Natural killer cell (primary cell): ENCODE results near the gene CENPT. TPM values are rescaled to one million over a fixed set of nuclear protein-coding genes. Genes with fewer than 3 reads are reported as not detected.

Source experiments
- ATAC-seq, 3 donors: fragments of 150-1000 bp in 2 of 3; fragments of 200-7000 bp in 1 of 3; cut with Tn5 transposase; 1 replicate in 1 of 3; 2 replicates in 2 of 3; pipeline ENCODE4 v1.10.0; 2021; ENCODE audit warnings: mild to moderate bottlenecking in 2 of 3, moderate library complexity in 2 of 3
- DNase-seq, 2 donors: peaks; one replicate each; pipeline versions ENCODE4 v3.0.0 to v3.0.0-alpha.2; 2013 to 2021; ENCODE audit warnings: mixed read lengths in 1 of 2
- H3K27ac ChIP-seq: one replicate; pipeline ENCODE4 v1.5.1; 2013; ENCODE audit warnings: mild to moderate bottlenecking, low read length
- H3K27me3 ChIP-seq: one replicate; pipeline ENCODE4 v1.6.1; 2013; ENCODE audit warnings: low read length; ENCODE audit not compliant: control insufficient read depth, insufficient read depth
- H3K36me3 ChIP-seq: one replicate; pipeline ENCODE4 v1.6.1; 2013; ENCODE audit warnings: low read length; ENCODE audit not compliant: control insufficient read depth, insufficient read depth
- H3K4me1 ChIP-seq: one replicate; pipeline ENCODE4 v1.6.1; 2013; ENCODE audit warnings: low read length; ENCODE audit not compliant: control insufficient read depth, insufficient read depth
- H3K4me3 ChIP-seq: one replicate; pipeline ENCODE4 v1.5.1; 2013; ENCODE audit warnings: low read length
- H3K9me3 ChIP-seq: one replicate; pipeline ENCODE4 v1.6.1; 2013; ENCODE audit warnings: low read length; ENCODE audit not compliant: control insufficient read depth, insufficient read depth
- H3K27ac Mint-ChIP-seq, 2 donors: one replicate each; pipeline ENCODE4 v1.8.0; 2022; ENCODE audit warnings: mild to moderate bottlenecking in 2 of 2, mixed read lengths in 2 of 2, moderate library complexity in 1 of 2
- H3K27me3 Mint-ChIP-seq, 2 donors: one replicate each; pipeline ENCODE4 v1.8.0; 2022; ENCODE audit warnings: low read depth in 2 of 2, mixed read lengths in 2 of 2
- H3K36me3 Mint-ChIP-seq: one replicate; pipeline ENCODE4 v1.8.0; 2022; ENCODE audit warnings: mixed read lengths
- H3K4me1 Mint-ChIP-seq, 2 donors: one replicate each; pipeline ENCODE4 v1.8.0; 2022; ENCODE audit warnings: mixed read lengths in 2 of 2
- H3K4me3 Mint-ChIP-seq: one replicate; pipeline ENCODE4 v1.8.0; 2022; ENCODE audit warnings: mild to moderate bottlenecking, moderate library complexity, mixed read lengths
- H3K9me3 Mint-ChIP-seq, 2 donors: one replicate each; pipeline ENCODE4 v1.8.0; 2022; ENCODE audit warnings: mixed read lengths in 2 of 2
- WGBS: methylation state at CpG from one replicate; pipeline ENCODE4 v1.1.7; 2013; ENCODE audit warnings: missing lambda C conversion rate; ENCODE audit not compliant: insufficient coverage; 5-methylcytosine and 5-hydroxymethylcytosine counted together
- intact Hi-C: fragments of 100-400 bp; cut with micrococcal nuclease; formaldehyde crosslinking; loops from one replicate; pipeline ENCODE4 v1.14.2; 2022
- total RNA-seq, 4 donors: library from RNA; stranded (reverse); fragments of 120-200 nt in 1 of 4; gene quantifications; one replicate each; pipeline versions ENCODE4 v1.2.3 to v1.2.4, GENCODE V29; 2013 to 2022
- TF ChIP-seq, protein P1 (sequence below): fragments of 200-600 bp; IDR thresholded peaks from one replicate; pipeline ENCODE4 v1.8.0; 2022; ENCODE audit warnings: antibody characterized with exemption

Gene CENPT
- total RNA-seq, 3 donors from 2014 or later (not counting 1 experiment from before 2014, with no cell fraction given), result 68.6 to 81.3 (median 78.9) TPM

DNA sequence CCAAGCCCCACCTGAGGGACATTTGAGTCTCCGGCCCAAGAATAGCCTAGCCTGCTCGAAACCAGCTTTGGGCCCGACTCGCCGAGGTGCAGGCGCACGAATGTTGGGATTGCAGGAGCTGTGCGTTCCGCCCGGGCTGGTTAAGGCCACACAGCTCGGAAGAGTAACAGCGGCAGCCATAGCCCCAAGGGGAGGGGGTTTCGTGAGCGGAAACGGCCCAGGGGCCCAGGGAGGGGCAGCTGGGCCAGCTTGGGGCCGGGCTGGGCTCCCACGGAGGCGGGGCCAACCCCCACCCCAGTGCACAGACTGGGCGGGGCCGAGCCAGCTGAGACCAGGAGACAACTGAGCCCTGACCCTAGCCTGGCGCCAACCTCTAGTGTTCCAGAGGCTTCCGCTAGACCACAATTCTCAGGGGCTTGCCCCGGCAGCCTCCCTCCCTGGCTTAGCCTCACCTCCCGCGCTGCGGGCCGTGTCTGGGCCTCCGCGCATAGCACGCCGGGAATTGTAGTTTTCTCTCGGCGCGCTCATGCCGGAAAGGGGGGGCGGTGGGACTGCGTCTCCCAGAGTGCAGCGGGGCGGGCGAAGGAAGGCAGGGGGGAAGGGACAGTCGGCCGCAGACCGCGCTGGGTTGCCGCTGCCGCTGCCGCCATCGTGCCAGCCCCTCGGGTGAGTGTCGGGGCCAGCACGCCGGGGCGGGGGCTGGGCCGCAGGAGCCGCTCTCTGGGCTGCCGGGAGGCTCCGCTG lies 1.0 kb downstream of the CENPT start, which contains the start of gene NUTF2:
NUTF2 (plus strand) TSS at position 614 of the 744 bp plus-strand sequence. CDS start 18,198 bp downstream, outside the sequence.
- intact Hi-C loops, result loop anchor here (1.0 to 2.0 kb wide), 4 partner anchors 14 to 47 kb away; partner anchors contain the start of genes EDC4, PSKH1, RANBP10 and TSNAXIP1
- H3K4me1 Mint-ChIP-seq, result peaks cover 36 to 40% of the 10 kb centered on the region in 2 donors
- H3K4me3 Mint-ChIP-seq, result peak within 1 kb of the TSS; percentile 84
- H3K9me3 Mint-ChIP-seq, result no peaks in the 10 kb centered on the region
- TF ChIP-seq, protein P1, sequence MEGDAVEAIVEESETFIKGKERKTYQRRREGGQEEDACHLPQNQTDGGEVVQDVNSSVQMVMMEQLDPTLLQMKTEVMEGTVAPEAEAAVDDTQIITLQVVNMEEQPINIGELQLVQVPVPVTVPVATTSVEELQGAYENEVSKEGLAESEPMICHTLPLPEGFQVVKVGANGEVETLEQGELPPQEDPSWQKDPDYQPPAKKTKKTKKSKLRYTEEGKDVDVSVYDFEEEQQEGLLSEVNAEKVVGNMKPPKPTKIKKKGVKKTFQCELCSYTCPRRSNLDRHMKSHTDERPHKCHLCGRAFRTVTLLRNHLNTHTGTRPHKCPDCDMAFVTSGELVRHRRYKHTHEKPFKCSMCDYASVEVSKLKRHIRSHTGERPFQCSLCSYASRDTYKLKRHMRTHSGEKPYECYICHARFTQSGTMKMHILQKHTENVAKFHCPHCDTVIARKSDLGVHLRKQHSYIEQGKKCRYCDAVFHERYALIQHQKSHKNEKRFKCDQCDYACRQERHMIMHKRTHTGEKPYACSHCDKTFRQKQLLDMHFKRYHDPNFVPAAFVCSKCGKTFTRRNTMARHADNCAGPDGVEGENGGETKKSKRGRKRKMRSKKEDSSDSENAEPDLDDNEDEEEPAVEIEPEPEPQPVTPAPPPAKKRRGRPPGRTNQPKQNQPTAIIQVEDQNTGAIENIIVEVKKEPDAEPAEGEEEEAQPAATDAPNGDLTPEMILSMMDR, result no peak
- ATAC-seq (peak; percentile 72 to 87 (median 76)), DNase-seq (peak; percentile 95 to 96)
- H3K4me1 ChIP-seq, result peaks cover 55% of the 10 kb centered on the region
- WGBS, result under 1% methylated on average over 57 of the region's 57 CpGs
- peak within 1 kb of the TSS; percentile 86 for H3K4me3 ChIP-seq
- peaks cover 3% of the 10 kb centered on the region for H3K36me3 ChIP-seq
- peak within 1 kb of the TSS; percentile 86 to 89 for H3K27ac Mint-ChIP-seq
- no peaks in the 10 kb centered on the region for H3K27me3 ChIP-seq
- no peaks in the 10 kb centered on the region for H3K36me3 Mint-ChIP-seq
- peak within 1 kb of the TSS; percentile 92 for H3K27ac ChIP-seq
- H3K27me3 Mint-ChIP-seq, result no peaks in the 10 kb centered on the region
- no peaks in the 10 kb centered on the region for H3K9me3 ChIP-seq

DNA sequence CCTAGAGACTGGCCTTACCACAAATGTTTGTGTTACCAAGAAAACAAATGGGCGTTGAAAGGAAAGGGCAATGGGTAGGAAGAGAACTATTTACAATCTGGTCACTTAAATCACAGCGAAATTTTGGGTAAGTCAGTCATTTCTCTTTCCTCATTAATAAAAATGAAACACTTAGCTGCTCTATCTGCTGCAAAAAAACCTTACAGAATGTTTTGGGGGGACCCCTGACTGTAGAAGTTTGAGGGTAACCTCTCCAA lies 1.5 kb downstream of the CENPT start:
- Mint-ChIP-seq H3K4me3 (peak overlapping the region; percentile 84), H3K9me3 (no peaks in the 10 kb centered on the region), H3K27ac (peak overlapping the region; percentile 86 to 89), H3K27me3 (no peaks in the 10 kb centered on the region), H3K4me1 (peaks cover 39 to 43% of the 10 kb centered on the region in 2 donors), H3K36me3 (no peaks in the 10 kb centered on the region)
- H3K4me1 ChIP-seq, result peaks cover 57% of the 10 kb centered on the region
- TF ChIP-seq, protein P1, result no peak
- H3K4me3 ChIP-seq, result peak overlapping the region; percentile 86
- H3K36me3 ChIP-seq, result peaks cover 3% of the 10 kb centered on the region
- intact Hi-C loops, result loop anchor here (1.0 to 2.0 kb wide), 4 partner anchors 13 to 47 kb away; partner anchors contain the start of genes EDC4, PSKH1, RANBP10 and TSNAXIP1
- ATAC-seq (no peak), DNase-seq (peak in 1 of 2 donors; percentile 22)
- no peaks in the 10 kb centered on the region for H3K27me3 ChIP-seq
- 15% methylated on average over 2 of the region's 2 CpGs for WGBS
- H3K9me3 ChIP-seq, result no peaks in the 10 kb centered on the region
- peak overlapping the region; percentile 92 for H3K27ac ChIP-seq

DNA sequence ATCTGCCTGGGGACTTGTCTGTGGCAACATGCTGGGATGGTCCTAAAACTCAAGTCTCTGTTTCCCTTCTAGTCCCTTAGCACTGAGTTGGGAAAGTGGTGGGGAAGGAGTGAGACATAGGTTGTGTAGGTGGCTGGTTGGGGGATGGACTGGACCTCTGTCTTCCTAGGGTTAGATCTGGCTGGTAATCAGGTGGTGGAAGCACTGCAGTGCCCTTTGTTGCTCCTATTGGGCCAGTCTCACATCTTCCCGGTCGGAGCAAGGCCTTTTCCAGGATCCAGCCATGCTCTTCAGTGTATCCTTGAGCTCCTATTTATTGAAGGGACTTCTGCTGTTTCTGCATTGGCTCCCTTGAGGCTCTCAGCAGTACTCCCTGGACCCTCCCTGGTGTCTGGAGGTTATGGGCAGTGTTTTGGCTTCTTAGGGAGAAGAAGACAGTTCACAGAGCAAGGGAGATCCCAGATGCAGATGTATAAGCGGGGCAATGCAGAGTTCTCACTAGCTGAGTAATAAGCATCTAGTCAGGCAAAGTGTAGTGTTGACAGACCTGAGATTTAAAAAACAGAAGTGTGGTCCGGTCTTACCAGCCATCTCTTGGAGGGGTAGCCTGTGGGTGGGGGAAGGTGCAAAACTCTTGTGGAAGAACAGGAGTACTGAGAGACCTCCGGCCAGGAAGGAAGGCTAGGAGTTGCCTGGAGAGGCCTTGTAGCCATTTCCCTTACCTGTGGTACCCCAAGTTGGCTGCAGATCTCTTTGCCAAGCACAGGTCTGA lies 2.0 kb downstream of the CENPT start:
- Mint-ChIP-seq H3K9me3 (no peaks in the 10 kb centered on the region), H3K4me1 (peaks cover 39 to 43% of the 10 kb centered on the region in 2 donors), H3K36me3 (no peaks in the 10 kb centered on the region), H3K4me3 (peak overlapping the region; percentile 84), H3K27ac (peak overlapping the region; percentile 86 to 89), H3K27me3 (no peaks in the 10 kb centered on the region)
- WGBS, result 76% methylated on average over 5 of the region's 5 CpGs
- no peak for ATAC-seq
- TF ChIP-seq, protein P1, result no peak
- peaks cover 57% of the 10 kb centered on the region for H3K4me1 ChIP-seq
- DNase-seq, result no peak
- intact Hi-C loops, result loop anchor here (1.0 to 2.0 kb wide), 4 partner anchors 13 to 48 kb away; partner anchors contain the start of genes EDC4, PSKH1, RANBP10 and TSNAXIP1
- no peaks in the 10 kb centered on the region for H3K27me3 ChIP-seq
- peaks cover 3% of the 10 kb centered on the region for H3K36me3 ChIP-seq
- no peaks in the 10 kb centered on the region for H3K9me3 ChIP-seq
- H3K4me3 ChIP-seq, result no peak overlapping the region
- peak overlapping the region; percentile 92 for H3K27ac ChIP-seq
